SK-MEL-5 (cell line): Measurements from ENCODE around the gene LRP2. TPM values are rescaled to one million over a fixed set of nuclear protein-coding genes. Genes with fewer than 3 reads are reported as not detected.
A peak's percentile ranks its signal among the peaks of the same experiment; 100 is the strongest.
"Not testable (repeated sequence)": the region's sequence is repeated elsewhere in the genome, so short reads cannot be mapped to it uniquely, and the experiment has no call there.

Experiments
- DNase-seq: peaks from one replicate; pipeline ENCODE4 v3.0.0-alpha.2; 2016; ENCODE audit warnings: low read depth, low spot score
- in situ Hi-C: cut with HindIII; loops from 2 replicates; pipeline ENCODE4 v1.10.0; 2016; ENCODE audit warnings: low sequenced_read_pairs, high pct_unique_total_duplicates, low pct_unique_long_range_greater_than_20kb
- total RNA-seq: library from RNA; depleted of rRNA; stranded (reverse); fragments of >200 nt; shearing (Covaris generic); gene quantifications from 2 replicates; pipeline ENCODE4 v1.2.3, GENCODE V29; 2014

Gene LRP2
- total RNA-seq, 1 experiment from 2014 or later = 9.2 TPM

- DNase-seq = peak; percentile 70
- in situ Hi-C loops = no loop called here
These were observed 196.5 kb downstream of the LRP2 start for GRCh38 chr2:169165791-169166190.

- DNase-seq = peak; percentile 6
- in situ Hi-C loops = no loop called here
These were observed 198.0 kb downstream of the LRP2 start for GRCh38 chr2:169164311-169164710.

- in situ Hi-C loops = no loop called here
- no peak for DNase-seq
These were observed 199.7 kb downstream of the LRP2 start for GRCh38 chr2:169162613-169163012.

- DNase-seq = no peak
- in situ Hi-C loops = no loop called here
These were observed 201.3 kb downstream of the LRP2 start for GRCh38 chr2:169160926-169161481.

- in situ Hi-C loops = no loop called here
These were observed 202.6 kb downstream of the LRP2 start for GRCh38 chr2:169159686-169160085.

GRCh38 chr2:169158874-169159273, 203.5 kb downstream of the LRP2 start:
- in situ Hi-C loops = no loop called here
- DNase-seq = no peak

More at GRCh38 chr2:169159686-169160085, 202.6 kb downstream of the LRP2 start:
- DNase-seq = peak; percentile 2

- DNase-seq = no peak
- in situ Hi-C loops = no loop called here
These were observed 216.1 kb downstream of the LRP2 start for GRCh38 chr2:169146220-169146619.

GRCh38 chr2:169143998-169144397, 218.3 kb downstream of the LRP2 start:
- in situ Hi-C loops = no loop called here
- DNase-seq = no peak

- in situ Hi-C loops = no loop called here
- peak; percentile 74 for DNase-seq
These were observed 220.5 kb downstream of the LRP2 start for GRCh38 chr2:169141713-169142352.

GRCh38 chr2:169139993-169140767, 222.2 kb downstream of the LRP2 start:
- in situ Hi-C loops = no loop called here

GRCh38 chr2:169139145-169139544, 223.2 kb downstream of the LRP2 start:
- DNase-seq = no peak
- in situ Hi-C loops = no loop called here

More at GRCh38 chr2:169139993-169140767, 222.2 kb downstream of the LRP2 start:
- no peak for DNase-seq

- no peak for DNase-seq
- in situ Hi-C loops = no loop called here
These were observed 224.4 kb downstream of the LRP2 start for GRCh38 chr2:169137924-169138323.

- in situ Hi-C loops = no loop called here
- no peak for DNase-seq
These were observed 225.3 kb downstream of the LRP2 start for GRCh38 chr2:169136885-169137534.

GRCh38 chr2:169136428-169136827, 225.9 kb downstream of the LRP2 start:
- DNase-seq, in situ Hi-C loops: not testable (repeated sequence)

- in situ Hi-C loops = not testable (repeated sequence)
These were observed 228.1 kb downstream of the LRP2 start for GRCh38 chr2:169134272-169134671.

GRCh38 chr2:169131587-169132512, 230.5 kb downstream of the LRP2 start:
- peak; percentile 75 for DNase-seq
- in situ Hi-C loops = no loop called here

More at GRCh38 chr2:169134272-169134671, 228.1 kb downstream of the LRP2 start:
- not testable (repeated sequence) for DNase-seq

GRCh38 chr2:169129703-169130243, 232.6 kb downstream of the LRP2 start:
- in situ Hi-C loops = no loop called here
- DNase-seq = no peak
